Kasumi-1 (cell line): ENCODE results near the gene NSD1.

Experiments used
- DNase-seq, 2 experiments: peaks; one replicate each; lab custom pipeline; 2025; lab: John Stamatoyannopoulos, UW

NSD1 gene

GRCh38 chr5:177133096-177133852, at the start of gene NSD1:
TSS of gene NSD1 (plus strand) at chr5:177133773. CDS start at chr5:177135104, 1,331 bp downstream.
- DNase-seq = peak; percentile 52 to 58

- DNase-seq = no peak
Measured at GRCh38 chr5:177084175-177084574, 49.4 kb upstream of the NSD1 start.

- DNase-seq = no peak
Measured at GRCh38 chr5:177085985-177086653, 47.5 kb upstream of the NSD1 start.

GRCh38 chr5:177086654-177087397, 46.7 kb upstream of the NSD1 start, which contains the start of gene FGFR4:
TSS of gene FGFR4 (plus strand) at chr5:177086915. CDS start at chr5:177089603, 2,688 bp downstream.
- DNase-seq = peak; percentile 32 to 36

GRCh38 chr5:177087398-177088005, 46.1 kb upstream of the NSD1 start:
- no peak for DNase-seq

- DNase-seq = no peak
Measured at GRCh38 chr5:177089127-177089526, 44.4 kb upstream of the NSD1 start.

GRCh38 chr5:177089825-177090641, 43.5 kb upstream of the NSD1 start:
- DNase-seq = no peak

GRCh38 chr5:177090813-177091212, 42.8 kb upstream of the NSD1 start:
- DNase-seq = no peak

- DNase-seq = no peak
Measured at GRCh38 chr5:177091232-177091631, 42.3 kb upstream of the NSD1 start.

GRCh38 chr5:177092178-177093081, 41.1 kb upstream of the NSD1 start:
- no peak for DNase-seq

GRCh38 chr5:177093082-177093712, 40.4 kb upstream of the NSD1 start:
- DNase-seq = no peak

GRCh38 chr5:177093803-177094202, 39.8 kb upstream of the NSD1 start:
- DNase-seq = no peak

- DNase-seq = no peak
Measured at GRCh38 chr5:177094224-177095087, 39.1 kb upstream of the NSD1 start.

GRCh38 chr5:177095088-177095669, 38.4 kb upstream of the NSD1 start:
- no peak for DNase-seq

- no peak for DNase-seq
Measured at GRCh38 chr5:177096162-177097015, 37.2 kb upstream of the NSD1 start.

GRCh38 chr5:177097016-177097985, 36.3 kb upstream of the NSD1 start:
- DNase-seq = no peak
